Activated CD8-positive, alpha-beta memory T cell treated with anti-CD3 and anti-CD28 coated beads, Interleukin-2, amount 50 U/mL, for 1 hour (primary cell): ENCODE measurements around the gene LRRC8E.
"Not testable (repeated sequence)": the region's sequence is repeated elsewhere in the genome, so short reads cannot be mapped to it uniquely, and the experiment has no call there.

ENCODE experiments used
- DNase-seq: peaks from one replicate; pipeline ENCODE4 v3.0.0-alpha.2; 2020; ENCODE audit errors: extremely low read depth

Gene LRRC8E

DNA sequence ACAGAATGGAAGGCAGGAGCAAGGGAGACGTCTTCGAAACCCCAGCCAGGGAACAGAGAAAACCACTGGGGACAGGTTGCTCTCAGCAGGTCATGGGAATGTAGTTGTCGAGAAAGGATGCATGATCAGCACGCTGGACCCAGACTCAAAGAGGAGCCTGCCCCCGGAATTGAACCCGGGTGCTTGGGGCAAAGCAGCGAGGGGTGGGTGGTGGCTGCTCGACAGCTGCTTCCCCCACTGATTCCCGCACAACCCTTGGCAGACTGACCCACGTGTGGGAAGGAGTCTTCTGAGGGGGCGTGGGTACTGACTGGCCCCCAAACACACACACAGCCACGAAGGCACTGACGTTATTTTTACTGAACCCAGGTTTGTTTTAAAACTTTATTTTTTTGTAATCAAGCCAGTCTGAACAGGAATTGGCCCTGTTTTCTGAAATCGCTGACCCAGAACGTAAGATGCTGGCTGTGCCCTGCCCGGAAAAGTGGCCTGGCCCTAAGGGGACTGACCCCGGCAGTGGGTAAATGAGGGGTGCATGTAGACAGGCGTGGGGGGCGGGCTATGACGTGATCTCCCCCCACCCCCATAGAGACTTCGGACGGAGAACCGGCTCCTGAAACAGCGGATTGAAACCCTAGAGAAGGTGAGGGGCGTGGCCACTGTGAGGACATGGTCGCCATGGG, 32.7 kb upstream of the LRRC8E start:
- no peak for DNase-seq

DNA sequence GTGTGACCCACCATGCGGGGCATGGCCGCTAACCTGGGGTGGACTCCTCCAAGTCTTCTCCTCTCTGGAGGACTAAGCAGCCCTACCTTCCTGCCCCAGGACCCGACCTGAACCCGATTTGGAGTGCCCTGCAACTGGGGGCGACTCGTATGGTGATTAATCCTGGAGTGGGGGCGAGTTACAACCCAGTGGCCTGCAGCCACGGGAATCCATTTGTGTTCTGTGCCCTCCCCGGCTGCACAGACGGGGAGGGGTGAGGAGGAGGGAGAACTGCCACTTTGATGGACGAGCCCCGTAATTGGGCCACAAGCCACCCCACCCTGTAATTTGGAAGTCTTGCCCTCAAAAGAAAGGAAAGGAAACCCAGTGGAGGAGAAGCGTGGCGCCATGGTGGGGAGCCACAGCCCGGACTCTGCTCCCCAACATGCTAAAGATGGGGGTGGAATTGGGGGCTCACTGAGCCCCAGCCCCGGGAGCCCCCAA, 32.2 kb upstream of the LRRC8E start:
- DNase-seq, result no peak

DNA sequence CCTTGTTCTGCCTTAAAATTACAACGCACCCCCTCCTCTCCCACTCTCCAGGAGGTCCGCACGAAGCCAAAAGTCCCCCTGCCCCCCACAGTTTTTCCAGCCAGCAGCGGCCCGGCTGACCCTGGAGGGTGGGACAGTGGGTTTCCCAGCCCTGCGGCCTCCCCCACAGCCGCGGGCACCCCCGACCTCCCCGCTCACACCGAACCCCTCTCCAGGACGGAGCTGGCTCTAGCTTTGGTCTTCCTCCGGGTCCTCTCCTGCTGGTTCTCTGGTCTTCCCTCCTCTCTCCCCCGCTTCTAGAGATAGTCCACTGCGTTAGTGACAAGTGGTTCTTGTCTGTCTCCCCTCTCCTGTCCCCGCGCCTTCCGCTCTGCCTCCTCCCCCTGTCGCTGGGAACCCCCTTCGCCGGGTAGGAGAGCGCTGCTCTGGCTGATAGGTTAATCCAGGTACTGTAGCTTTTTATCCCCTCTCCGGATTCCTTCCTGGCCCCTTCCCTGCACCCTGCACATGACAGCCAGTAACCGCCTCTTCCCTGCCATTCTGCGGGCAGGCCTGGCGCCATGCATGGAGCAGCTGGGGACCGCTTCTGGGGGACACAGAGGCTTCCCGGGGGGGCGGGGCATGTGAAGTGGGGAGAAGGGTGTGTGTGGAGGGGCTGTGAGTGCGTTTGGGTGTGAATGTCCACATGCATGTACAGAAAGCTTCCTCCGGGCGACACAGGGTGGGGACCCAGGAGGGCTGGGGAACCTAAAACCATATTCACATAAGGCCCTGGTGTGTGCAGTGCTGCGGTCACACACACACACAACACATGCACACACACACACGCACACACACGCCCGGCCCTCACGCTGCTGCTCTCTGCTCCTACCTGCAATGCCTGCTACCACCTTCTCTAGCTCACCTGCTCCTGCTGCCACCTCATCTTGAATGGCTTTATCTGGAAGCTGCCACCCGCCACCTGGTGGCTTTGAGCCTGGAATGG, 31.3 kb upstream of the LRRC8E start:
- no peak for DNase-seq

DNA sequence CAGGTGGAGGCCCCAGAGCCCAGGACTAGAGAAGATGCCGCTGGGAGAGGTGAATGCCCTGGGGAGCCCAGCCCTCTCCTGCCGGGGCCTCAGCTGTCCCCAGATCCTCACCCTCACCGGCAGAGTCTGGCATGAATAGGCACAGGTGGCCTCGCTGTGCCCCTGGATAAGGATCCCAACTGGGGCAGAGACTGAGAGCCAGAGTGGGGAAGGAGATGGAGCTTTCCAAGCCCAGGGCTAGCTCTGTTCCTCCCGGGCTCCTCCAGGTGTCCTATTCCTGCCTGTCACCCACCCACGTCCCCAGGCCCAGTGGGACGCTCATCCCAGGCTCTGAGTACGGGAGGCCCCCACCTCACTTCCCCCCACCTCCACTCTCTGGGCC, 30.6 kb upstream of the LRRC8E start:
- DNase-seq, result no peak

DNA sequence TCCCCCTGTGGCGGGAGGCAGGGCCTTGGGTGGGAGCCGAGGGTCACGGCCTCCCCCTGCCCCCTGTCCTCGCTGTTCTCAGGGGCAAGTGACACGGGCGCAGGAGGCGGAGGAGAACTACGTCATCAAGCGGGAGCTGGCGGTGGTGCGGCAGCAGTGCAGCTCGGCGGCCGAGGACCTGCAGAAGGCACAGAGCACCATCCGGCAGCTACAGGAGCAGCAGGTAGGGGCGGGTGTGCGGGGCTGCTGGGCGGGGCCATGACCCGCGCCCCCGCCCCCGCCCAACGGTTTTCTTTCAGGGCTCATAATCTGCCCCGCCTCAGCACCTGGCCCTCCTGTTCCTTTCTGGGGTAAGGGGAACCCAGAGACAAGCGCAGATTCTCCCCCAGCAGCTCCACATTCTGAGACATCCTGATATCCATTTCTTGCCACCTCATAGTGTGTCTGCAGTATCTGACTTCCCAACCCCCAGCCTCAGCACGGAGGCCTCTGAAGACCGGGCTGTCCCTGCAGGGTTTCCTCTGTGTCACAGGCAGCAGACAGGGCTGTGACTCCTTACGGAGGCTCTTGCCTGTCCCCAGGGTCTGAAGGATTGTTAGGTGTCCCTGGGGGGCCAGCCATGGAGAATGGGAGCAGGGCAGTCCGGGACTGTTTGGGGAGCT, 30.1 kb upstream of the LRRC8E start:
- DNase-seq, result no peak

DNA sequence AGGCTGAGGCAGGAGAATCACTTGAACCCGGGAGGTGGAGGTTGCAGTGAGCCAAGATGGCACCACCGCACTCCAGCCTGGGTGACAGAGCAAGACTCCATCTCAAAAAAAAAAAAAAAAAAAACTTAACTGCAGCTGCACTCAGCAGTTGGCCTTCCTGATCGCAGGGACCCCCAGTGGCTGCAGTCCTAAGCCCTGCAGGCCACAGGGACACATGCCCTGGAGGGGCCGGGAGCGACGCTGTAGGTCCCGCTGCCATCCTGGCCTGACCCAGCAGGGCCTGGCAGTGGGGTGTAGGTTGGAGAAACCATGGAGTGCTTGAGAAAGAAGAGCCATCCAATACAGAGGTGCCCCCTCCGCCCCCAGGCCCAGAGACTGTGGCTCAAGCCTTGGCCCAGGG, 29.2 kb upstream of the LRRC8E start:
- DNase-seq, result not testable (repeated sequence)

DNA sequence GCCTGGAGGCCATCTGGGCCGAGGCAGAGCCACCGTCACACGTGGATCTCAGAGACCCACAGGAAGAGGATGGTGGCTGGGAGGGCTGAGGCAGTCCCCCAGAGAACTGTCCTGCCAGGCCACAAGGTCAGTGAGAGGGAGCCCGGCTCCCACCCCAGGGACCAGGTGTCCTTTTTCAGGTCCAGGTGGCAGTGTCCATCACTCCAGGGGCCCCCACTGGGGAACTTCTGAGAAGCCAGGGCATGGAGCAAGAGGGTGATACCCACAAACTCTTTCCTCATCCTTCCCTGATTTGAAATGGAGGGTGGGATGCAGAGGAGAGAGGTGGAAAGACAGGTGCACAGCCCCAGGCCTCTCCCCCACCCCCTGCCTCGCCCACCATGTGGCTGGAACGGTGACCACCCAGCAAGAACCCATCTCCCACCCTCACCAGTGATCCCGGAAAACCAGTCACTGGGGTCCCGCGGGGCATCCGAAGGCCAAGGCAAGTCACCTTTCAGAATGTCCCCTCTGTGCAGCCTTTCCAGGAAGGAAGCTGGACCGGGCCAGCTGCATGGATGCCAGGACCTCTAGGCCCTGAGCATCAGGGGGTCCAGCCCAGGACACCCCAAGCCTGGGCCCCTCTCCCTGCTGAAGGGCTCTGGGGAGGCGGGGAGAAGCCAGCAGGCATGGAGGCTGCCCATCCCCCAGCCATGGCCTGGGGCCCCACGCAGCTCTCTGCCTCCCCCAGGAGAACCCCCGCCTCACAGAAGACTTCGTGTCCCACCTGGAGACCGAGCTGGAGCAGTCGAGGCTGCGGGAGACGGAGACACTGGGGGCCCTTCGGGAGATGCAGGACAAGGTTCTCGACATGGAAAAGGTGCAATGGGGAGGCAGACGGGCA, 28.2 kb upstream of the LRRC8E start:
- no peak for DNase-seq

DNA sequence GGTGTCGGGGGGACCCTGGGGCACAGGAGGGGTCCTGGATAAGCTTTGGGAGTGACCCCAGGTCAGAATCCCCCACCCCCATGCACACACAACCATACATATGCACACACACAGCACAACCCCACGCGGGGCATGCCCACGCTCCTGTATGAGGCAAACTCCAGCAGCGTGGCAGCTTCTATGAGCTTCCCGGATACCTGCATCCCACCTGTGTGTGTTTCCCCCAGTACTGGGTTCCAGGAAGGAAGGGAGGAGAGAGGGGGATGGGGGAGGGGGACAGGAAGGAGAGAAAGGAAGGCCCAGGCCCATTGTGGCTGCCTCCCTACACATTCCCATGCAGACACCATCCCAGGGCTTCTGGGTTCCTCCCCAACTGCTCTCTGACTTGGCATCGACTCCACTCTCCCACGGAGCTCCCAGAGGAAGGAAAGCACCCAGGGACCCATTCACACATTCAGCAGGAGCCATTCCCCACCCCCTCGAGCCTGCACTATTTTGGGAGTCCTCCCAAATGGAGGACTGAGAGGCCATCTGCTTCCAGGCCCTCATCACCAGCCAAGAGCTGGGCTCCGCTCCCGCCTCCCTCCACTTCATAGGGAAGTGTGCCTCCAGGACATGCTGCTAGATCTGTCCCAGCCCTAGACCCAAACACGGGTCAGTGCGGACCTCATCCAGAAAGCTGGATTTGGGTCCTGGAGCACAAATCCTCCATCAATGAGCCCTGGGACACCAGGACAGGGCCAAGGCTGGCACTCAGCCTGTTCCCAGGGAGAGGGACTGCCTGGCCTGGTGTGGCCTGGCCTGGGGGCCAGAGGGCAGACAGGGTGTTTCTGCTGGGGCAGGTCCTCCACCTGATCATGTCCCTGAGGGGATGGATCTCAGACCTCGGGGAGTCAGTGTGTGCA, 27.3 kb upstream of the LRRC8E start:
- DNase-seq, result no peak

DNA sequence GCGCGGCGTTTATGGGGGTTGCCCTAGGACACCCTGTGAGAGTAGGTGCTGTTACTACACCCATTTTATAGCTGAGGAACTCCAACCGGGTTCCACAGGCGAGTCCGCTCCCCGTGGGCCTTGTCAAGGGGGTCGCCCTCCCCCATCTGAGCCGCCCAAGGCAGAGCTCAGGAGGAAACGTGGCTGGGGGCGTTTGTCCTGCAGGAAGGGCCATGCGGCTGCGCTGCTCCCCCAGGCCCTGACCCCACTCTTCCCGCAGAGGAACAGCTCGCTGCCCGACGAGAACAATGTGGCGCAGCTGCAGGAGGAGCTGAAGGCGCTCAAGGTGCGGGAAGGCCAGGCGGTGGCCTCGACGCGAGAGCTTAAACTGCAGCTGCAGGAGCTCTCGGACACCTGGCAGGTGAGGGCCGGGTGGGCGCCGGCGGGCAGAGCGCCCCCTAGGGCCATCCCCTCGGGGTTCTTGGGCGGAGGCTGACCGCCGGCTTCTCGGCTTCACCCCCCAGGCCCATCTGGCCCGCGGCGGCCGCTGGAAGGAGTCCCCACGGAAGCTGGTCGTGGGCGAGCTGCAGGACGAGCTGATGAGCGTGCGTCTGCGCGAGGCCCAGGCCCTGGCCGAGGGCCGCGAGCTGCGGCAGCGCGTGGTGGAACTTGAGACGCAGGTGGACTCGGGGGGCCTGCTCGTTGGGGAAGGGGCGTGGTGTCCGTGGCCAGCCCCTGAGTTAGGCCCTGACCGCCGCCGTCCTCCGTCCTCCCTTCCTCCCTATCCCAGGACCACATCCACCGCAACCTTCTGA, 26.5 kb upstream of the LRRC8E start:
- DNase-seq, result no peak

DNA sequence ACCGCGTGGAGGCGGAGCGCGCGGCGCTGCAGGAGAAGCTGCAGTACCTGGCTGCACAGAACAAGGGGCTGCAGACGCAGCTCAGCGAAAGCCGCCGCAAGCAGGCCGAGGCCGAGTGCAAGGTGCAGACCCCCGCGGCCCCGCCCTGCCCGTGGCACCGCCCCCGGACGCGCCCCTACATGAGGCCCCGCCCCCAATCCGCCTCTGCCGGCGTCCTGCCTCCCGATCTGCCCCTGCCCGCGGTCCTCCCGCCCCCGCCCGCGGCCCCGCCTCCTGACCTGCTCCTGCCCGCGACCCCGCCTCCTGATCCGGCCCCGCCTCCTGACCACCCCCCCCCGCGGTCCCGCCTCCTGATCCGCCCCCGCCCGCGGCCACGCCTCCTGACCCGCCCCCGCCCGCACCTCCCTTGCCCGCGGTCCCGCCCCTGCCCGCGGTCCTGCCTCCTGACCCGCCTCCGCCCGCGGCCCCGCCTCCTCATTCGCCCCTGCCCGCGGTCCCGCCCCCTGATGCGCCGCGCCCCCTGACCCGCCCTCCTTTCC, 25.8 kb upstream of the LRRC8E start:
- DNase-seq, result peak; percentile 14

DNA sequence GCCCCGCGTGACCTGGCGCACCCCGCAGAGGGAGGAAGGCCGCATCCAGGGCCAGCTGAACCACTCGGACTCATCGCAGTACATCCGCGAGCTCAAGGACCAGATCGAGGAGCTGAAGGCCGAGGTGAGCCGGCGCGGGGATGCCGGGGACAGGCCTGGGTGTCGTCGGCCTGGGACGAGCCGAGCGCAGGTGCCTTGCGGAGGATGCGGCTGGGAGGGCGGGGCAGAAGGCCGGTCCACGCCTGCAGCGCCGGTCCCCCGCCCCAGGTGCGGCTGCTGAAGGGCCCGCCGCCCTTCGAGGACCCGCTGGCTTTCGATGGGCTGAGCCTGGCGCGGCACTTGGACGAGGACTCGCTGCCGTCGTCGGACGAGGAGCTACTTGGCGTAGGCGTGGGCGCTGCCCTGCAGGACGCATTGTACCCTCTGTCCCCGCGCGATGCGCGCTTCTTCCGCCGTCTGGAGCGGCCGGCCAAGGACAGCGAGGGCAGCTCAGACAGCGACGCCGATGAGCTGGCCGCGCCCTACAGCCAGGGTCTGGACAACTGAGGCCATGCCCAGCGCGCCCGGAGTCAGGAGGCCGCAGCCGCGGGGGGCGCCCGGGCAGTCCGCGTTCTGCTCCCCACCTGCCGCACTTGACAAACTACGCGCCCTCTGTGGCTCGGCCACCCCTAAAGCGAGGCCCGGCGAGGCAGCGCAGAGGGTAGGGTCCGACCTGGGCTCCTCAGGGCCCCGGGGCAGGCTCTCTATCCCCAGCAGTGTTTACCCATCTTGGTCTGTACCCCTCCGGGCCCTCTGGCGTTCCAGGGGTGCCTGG, 24.9 kb upstream of the LRRC8E start:
- no peak for DNase-seq

DNA sequence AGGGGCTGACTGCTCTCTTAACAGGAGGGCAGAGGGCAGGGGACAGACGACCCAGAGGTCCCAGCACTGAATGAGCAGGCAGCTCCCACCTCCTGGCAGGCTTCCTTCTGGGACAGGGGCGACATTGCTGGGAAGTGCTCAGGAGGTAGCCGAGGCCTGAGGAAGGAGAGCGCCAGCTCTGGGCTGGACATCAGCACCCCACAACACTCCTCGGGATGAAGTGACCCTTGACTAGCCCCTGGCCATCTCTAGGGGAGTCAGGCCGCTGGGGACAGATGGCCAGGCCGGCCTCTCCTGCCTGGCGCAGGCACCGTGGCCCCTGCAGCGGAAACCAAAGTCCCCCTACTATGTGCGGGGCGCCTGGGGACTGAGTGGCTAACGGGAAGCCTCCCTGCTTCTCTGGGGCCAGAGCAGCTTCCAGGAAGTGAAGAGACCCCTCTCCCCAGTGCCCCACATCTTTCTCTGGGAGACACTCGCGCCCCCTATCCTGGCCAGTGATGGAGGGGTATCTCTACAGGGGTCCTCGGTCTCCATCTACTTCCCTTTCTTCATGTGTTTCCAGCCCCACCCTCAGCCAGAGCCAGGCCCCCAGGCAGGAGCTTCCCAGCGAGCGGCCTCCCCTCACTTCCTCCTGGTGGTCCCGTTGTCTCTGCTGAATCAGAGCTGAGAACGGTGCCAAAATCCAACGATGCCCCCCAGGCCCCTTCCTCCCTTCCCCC, 24.2 kb upstream of the LRRC8E start:
- no peak for DNase-seq

DNA sequence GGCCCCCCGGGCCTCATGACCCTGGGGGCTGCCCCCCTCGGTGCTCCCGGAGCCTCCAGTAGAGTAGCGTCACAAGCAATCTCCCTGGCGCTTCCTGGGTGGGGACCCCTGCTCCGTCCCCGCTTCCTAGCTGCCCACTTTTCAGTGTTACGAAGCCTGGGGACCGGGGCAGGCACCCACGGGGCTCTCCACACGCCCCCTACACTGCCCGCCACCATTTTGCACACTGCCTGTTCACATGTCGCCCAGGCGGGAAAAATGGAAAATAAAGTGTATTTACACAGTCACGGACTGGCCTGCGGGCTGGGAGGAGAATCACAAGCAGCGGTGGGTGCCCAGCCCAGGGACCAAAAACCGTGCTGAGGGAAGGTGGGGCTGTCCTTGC, 23.6 kb upstream of the LRRC8E start:
- no peak for DNase-seq

DNA sequence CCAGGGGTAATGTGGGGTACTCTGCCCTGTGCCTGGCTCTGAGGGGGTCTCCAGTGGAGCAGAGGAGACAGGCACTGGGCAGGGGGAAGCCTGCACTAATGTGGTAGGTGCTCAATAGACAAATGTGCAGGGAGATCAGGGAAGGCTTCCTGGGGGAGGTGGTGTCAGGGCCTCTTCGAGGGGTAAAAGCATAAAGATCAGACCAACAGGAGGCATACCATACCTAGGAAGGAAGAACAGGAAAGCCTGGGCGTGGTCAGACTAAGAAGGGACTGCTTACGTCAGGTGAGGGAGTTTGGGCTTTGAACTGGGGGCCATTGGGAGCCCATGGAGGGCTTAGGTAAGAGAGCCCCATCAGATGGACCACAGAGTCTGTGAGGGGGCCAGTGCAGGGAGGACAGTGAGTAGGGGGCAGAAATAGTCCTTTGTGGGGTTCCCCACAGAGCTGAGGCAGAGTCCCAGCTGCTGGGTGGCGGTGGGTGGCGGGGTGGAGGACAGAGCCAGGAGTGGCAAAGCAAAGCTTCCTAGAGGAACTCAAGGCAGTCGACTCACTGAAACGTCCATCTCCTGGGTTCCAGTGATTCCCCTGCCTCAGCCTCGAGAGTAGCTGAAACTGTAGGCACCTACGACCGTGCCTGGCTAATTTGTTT, 22.9 kb upstream of the LRRC8E start:
- DNase-seq, result no peak

DNA sequence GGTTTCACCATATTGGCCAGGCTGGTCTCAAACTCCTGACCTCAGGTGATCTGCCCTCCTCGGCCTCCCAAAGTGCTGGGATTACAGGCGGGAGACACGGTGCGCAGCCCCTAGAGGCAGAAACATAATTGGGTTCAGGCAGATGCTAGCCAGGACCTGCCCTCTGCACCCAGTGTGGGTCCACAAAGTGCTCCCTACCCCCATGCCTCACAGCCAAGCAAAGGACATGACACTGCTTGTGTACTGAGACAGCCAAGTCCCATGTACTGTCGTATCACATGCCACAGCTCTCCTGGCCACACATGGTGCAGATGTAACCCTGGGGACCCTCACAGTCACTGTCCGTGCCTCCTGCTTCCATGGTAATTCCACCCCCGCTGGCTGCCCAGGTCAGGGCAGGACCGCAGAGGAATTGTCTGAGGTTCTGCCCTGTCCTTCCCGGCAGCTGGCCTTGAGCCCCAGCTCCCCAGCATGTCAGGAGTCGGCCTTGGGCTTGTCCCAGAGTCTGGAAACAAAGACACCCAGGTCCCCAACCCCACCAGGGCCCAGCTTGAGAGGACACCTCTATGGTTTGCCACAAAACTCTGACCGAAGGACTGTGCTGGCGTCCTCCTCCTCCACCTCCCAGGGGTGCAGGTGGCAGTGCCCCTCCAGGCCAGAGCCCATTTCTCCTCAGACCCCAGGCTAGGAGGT, 21.8 kb upstream of the LRRC8E start:
- DNase-seq, result no peak

DNA sequence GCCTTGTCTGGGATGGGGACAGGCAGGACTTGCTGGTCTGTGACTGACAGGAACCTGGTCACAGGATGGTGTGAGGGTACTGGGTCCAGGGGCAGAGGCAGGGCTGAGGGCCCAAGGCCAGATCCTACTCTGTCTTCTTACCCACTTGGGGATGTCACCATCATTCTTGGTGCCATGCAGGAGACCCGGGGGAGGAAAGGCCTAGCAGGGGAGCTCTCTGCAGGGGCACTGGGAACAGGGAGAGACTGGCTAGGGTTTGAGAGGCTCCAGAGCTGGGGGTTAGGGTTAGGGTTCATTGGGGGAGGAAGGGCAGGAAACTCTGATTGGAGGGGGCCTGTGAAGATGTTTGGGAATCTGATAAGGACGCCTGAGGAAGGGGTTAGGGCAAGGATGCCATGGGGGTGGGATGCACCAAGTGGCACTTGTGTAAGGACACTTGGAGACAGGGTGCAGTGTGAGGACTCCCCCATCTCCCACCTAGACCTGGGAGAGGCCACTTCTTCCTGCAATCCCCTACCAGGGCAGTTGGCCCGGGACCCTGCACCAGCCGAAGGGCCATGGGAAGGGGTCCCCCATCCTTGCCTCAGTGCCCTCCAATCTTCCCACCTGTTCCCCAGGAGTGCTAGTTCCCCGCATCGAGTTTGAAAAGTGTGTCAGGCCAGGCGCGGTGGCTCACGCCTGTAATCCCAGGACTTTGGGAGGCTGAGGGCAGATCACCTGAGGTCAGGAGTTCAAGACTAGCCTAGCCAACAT, 21.0 kb upstream of the LRRC8E start:
- no peak for DNase-seq
